ENCODE results near the gene PKP3. TPM values are rescaled to one million over a fixed set of nuclear protein-coding genes. Genes with fewer than 3 reads are reported as not detected.
"Not testable (repeated sequence)": the region's sequence is repeated elsewhere in the genome, so short reads cannot be mapped to it uniquely, and the experiment has no call there.

PKP3 gene
- 1 to 10 TPM; 2.0 to 5.9 TPM for total RNA-seq

GRCh38 chr11:394034-394857, at the start of gene PKP3:
PKP3 (plus strand) TSS chr11:394209; CDS start chr11:394293, 84 bp downstream.
- no peak for DNase-seq (ENCODE audit: low spot score)
- no peak for ATAC-seq (ENCODE audit: insufficient number of reproducible peaks, low FRiP score, low read depth)
- no peaks in the 10 kb centered on the region for H3K27me3 ChIP-seq (replicated peaks; ENCODE audit: insufficient read depth)
- H3K9me3 ChIP-seq: no peaks in the 10 kb centered on the region
- peaks cover 0 to 7% of the 10 kb centered on the region in 2 donors for H3K4me1 ChIP-seq (ENCODE audit: control insufficient read depth in 1 of 2, low read depth in 2 of 2)
- H3K36me3 ChIP-seq: no peaks in the 10 kb centered on the region
- TF ChIP-seq CTCF (IDR thresholded peaks at IDR 0.05): no peak
- H3K27ac ChIP-seq: no peak within 1 kb of the TSS
- no peak within 1 kb of the TSS for H3K4me3 ChIP-seq

DNA sequence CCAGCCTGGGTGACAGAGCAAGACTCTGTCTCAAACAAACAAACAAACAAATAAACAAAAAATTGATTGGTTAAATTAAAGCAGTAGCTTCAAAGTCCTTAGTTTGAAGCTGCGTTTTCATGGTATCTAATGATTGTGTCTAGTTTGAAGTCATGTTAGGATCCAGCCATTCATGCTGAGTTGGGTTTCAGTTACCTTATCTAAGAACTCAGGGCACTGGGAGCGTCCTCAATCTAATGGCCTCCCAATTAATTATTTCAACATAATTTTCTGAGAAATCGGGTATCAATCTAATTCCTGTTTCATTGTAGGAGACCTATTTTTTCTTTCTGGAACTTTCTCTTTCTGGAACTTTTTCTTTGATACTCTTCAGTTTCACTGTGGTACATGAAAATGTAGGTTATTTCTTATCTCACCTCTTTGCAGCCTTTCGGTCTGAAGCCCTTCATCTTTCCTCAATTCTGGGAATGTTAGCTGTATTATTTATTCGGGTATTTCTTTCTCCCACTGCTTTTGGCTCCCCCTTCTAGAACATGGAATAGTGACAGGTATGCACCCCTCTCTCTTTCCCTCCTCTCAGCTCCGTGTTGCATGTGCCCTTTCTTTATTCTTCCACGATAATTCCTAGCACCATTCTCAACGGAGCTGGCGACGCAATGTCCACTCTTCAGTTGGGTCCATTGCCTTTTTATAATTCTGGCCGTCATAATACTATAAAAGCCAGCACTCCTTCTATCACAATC, 49.0 kb upstream of the PKP3 start:
- H3K4me3 ChIP-seq: no peak overlapping the region
- H3K27ac ChIP-seq: no peak overlapping the region
- H3K9me3 ChIP-seq: no peaks in the 10 kb centered on the region
- TF ChIP-seq CTCF (IDR thresholded peaks at IDR 0.05): no peak
- no peaks in the 10 kb centered on the region for H3K27me3 ChIP-seq (replicated peaks; ENCODE audit: insufficient read depth)
- no peak for DNase-seq (ENCODE audit: low spot score)
- ATAC-seq (ENCODE audit: insufficient number of reproducible peaks, low FRiP score, low read depth): no peak
- peaks cover 0 to 12% of the 10 kb centered on the region in 2 donors for H3K4me1 ChIP-seq (ENCODE audit: control insufficient read depth in 1 of 2, low read depth in 2 of 2)
- no peaks in the 10 kb centered on the region for H3K36me3 ChIP-seq

DNA sequence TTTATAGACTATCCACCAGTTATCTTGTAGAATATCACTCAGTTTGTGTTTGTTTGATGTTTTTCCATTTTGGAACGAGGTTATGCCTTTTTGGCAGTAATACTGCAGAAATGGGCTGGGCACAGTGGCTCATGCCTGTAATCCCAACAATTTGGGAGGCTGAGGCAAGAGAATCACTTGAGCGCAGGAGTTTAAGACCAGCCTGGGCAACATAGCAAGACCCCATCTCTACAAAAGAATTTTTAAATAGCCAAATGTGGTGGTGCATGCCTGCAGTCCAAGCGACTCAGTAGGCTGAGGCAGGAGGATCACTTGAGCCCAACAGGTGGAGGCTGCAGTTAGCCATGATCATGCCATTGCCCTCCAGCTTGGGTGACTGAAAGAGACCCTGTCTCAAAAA, 47.5 kb upstream of the PKP3 start:
- H3K27me3 ChIP-seq (replicated peaks; ENCODE audit: insufficient read depth): no peaks in the 10 kb centered on the region
- H3K36me3 ChIP-seq: no peaks in the 10 kb centered on the region
- no peak for ATAC-seq (ENCODE audit: insufficient number of reproducible peaks, low FRiP score, low read depth)
- H3K4me3 ChIP-seq: no peak overlapping the region
- H3K27ac ChIP-seq: no peak overlapping the region
- peaks cover 0 to 12% of the 10 kb centered on the region in 2 donors for H3K4me1 ChIP-seq (ENCODE audit: control insufficient read depth in 1 of 2, low read depth in 2 of 2)
- DNase-seq (ENCODE audit: low spot score): no peak
- no peaks in the 10 kb centered on the region for H3K9me3 ChIP-seq
- no peak for TF ChIP-seq CTCF (IDR thresholded peaks at IDR 0.05)

GRCh38 chr11:349270-349954, 44.6 kb upstream of the PKP3 start:
- not testable (repeated sequence) for H3K27me3 ChIP-seq (replicated peaks; ENCODE audit: insufficient read depth); DNase-seq (ENCODE audit: low spot score); H3K27ac ChIP-seq; H3K36me3 ChIP-seq; ATAC-seq (ENCODE audit: insufficient number of reproducible peaks, low FRiP score, low read depth); H3K4me3 ChIP-seq; H3K9me3 ChIP-seq
- H3K4me1 ChIP-seq (ENCODE audit: control insufficient read depth in 1 of 2, low read depth in 2 of 2): peaks cover 11 to 34% of the 10 kb centered on the region in 2 donors

GRCh38 chr11:350033-350722, 43.8 kb upstream of the PKP3 start:
- H3K4me1 ChIP-seq (ENCODE audit: control insufficient read depth in 1 of 2, low read depth in 2 of 2): peaks cover 13 to 42% of the 10 kb centered on the region in 2 donors
- H3K4me3 ChIP-seq; H3K27me3 ChIP-seq (replicated peaks; ENCODE audit: insufficient read depth); ATAC-seq (ENCODE audit: insufficient number of reproducible peaks, low FRiP score, low read depth); H3K36me3 ChIP-seq; H3K9me3 ChIP-seq; H3K27ac ChIP-seq; DNase-seq (ENCODE audit: low spot score): not testable (repeated sequence)

Measured in thoracic aorta (tissue), 2 donors.